SKM-1 treated with dmso at 0.1 percent for 144 hours (cell line): ENCODE measurements around the gene ATP10B.
A peak's percentile ranks its signal among the peaks of the same experiment; 100 is the strongest.

Experiments
- DNase-seq: peaks from one replicate; lab custom pipeline; 2025; ENCODE audit not compliant: unreplicated experiment; lab: John Stamatoyannopoulos, UW

The ATP10B gene

GRCh38 chr5:160641405-160641804, 210.6 kb downstream of the ATP10B start:
- no peak for DNase-seq

- peak; percentile 73 for DNase-seq
Measured at GRCh38 chr5:160640406-160640805, 211.6 kb downstream of the ATP10B start.

- DNase-seq: no peak
Measured at GRCh38 chr5:160638161-160638742, 213.8 kb downstream of the ATP10B start.

DNA sequence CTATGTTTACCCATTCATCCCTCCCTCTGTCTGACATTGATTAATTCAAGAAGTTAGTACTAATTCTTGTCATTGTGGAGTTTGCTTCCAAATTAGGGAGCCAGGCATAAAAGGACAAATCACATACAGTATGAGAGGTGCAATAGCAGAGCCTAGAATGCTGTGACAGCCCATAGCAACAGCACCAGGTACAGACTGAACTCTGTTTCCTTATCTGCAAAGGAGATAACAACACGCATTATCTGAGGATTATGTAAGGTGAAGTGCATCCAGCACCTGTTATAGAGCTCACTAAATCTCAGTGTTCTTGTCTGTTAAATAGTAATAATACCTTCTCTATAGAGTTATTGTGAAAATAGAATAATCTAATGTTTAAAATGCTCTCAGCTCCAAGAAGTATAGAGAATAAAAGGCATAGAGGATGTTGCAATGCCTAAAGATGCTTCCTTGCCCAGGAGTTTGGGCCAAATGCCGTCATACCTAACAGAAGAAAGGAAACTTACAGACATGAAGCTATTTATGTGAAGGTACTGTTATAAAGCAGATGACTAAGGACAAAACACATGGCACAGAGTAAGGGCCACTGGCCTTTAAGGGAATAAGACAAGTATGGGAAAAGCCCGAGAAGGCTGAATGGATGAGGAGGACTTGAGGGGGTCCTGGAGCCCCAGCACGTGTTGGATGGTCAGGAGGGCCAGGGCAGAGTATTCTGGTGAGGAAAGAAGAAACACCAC, 214.5 kb downstream of the ATP10B start:
- no peak for DNase-seq

DNA sequence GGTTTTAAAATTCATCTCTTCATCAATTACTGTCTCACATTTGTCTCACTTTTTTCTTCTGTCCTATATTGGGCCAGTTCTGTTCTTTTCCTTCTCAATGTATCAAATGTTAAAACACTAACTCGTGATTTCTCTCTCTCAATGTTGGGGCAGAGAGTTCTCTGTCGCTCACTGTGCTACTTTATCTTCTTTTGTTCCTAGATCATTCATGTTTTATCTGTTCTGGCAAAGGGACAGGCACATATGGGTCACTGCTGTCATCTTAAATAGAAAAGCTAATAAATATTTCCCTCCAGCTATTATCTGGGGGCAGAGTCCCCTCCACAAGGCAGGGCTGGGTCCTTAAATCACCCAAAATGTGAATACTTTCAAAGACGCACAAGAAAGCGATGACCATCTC, 216.3 kb downstream of the ATP10B start:
- DNase-seq: no peak

GRCh38 chr5:160635046-160635445, 217.0 kb downstream of the ATP10B start:
- DNase-seq: no peak

GRCh38 chr5:160629003-160629402, 223.0 kb downstream of the ATP10B start:
- no peak for DNase-seq

DNA sequence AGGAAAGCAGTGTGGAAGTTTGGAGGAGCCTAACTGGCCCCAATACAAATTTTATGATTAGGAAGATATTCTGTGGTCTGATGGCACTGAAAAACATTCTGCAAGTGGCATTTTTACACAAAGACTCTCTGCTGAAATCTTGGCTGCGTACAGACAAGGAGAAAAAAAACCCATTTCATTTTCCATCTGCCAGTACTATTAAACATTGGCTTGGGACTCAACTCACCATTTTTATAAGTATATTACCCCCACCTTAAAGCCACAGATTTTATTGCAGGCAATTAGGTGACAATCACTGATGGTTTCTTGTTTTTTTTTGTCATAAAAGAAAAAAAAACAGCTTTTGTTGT, 223.4 kb downstream of the ATP10B start:
- DNase-seq: no peak

DNA sequence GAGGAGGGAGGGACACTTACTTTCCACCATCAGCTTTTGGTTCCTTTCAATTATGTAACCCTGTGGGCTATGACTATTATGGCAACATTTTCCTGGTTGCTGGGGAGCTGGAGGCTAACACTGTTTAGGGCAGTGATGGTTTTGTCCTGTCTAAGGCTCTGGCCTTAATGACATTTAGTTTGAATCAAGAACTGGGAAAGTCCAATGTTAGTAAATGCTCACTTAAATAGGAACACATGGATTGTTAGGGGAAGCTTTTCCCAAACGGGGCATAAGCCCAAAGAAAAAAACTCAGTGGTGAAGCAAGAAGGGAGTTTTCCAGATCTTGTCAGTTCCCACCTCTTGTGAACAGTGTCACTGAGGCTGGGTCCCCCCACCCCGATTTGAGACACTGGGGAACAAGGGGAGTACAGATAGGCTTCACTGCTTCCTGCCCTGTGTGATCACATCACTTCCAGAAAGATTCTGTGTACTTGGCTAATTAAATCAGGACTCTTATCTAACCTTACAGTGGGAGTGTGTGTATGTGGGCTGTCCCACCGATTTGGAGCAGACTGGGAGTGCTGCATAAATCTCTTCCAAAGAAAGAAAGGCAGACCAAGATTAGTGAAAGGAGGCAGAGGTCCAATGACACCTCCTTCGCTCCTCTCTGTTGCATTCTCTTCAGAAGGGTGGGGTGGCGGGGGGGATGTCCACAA, 223.9 kb downstream of the ATP10B start:
- peak; percentile 27 for DNase-seq

GRCh38 chr5:160626322-160626721, 225.7 kb downstream of the ATP10B start:
- DNase-seq: no peak

DNA sequence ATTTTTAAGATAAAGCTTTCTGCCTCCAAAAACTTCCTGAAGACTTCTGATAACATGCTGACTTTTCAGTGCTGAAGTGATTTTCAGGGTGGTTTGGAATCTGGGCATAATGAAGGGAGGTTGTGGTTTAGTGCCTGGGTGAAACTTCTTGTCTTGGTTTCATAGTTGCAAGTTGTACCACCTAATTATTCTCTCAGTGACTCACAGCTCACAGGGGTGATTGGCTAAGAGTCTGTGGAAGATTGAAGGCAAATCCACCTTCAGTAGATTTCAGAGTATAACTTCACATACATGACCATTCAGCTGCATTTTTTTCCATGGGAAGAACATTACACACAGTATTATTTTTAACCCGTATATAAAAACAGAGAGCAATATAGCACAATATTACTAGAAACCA, 230.5 kb downstream of the ATP10B start:
- no peak for DNase-seq

- no peak for DNase-seq
Measured at GRCh38 chr5:160620401-160620800, 231.6 kb downstream of the ATP10B start.

DNA sequence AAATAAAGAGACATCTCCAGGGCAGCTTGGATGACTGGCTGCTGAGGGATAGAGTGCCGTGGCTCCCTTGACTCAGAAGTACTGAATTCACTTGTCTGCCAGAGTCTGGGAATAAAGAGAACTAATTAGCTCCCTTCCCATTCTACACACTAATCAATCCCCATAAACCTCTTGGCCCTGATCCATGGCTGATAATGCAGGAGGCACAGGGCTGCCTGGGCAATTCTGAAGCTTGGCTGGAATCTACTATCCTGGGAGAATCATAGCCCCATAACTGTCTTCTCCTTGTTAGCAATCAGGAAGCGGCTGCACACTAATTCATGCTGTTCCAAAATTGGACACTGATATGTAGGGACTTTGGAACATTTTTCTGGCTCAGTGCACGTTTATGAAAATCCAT, 232.6 kb downstream of the ATP10B start:
- DNase-seq: no peak

DNA sequence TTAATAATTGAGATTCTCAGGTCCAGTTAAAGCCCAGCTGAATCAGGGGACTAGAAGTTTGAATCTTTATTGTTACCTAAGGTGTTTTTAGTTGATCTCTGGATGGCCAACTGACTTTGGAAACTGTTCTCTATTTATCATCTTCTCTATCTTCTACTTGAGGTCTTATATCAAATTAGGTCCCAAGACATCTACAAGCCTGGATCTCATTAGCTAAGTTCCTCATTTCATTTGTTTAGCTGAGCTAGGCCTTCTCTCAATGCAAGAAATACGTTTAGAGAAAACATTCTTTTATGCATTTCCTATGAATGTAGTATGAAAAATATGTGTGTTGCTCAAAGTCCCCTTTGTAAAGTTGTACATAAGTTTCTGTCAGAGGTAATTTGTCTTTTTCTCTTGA, 233.7 kb downstream of the ATP10B start:
- no peak for DNase-seq

- DNase-seq: peak; percentile 72
Measured at GRCh38 chr5:160616712-160617497, 235.1 kb downstream of the ATP10B start.

GRCh38 chr5:160614136-160614535, 237.9 kb downstream of the ATP10B start:
- no peak for DNase-seq

DNA sequence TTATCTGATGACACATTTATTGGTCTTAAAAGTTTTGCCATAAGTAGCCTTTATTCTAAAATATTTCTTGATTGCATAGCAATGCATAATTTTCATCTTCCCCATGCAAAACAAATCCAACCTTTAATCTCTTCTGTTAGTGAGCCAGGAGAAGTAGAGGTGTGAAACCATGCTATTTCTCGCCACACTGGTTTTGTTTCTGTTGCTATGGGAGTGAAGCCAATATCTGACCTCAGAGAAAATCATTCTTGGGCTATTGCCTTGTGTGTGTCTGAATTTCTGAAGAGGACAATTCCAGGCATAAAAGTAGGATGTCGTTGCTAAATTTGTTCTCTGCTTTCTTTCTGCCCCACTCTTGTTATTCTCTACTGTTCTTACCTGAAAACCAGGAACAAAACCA, 246.7 kb downstream of the ATP10B start:
- DNase-seq: no peak

GRCh38 chr5:160604484-160604883, 247.5 kb downstream of the ATP10B start:
- DNase-seq: no peak

DNA sequence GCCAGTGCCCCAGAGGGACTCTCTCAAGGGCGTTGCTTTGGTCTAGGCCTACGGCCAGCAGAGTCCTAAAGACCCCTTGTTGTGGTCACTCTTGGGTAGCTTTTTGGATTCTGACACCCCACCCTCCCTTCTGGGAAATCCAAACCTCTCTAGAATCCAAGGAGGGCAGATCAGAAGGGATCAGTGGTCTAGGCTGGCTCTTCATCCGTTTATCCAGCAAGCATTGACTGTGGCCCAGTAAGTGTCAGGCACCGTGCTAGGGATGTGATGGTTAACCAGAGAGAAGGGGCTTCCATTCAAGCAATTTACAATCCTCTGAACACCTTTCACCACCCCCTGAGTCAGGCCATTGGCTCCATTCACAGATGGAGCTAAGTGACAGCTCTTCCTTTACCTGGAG, 249.3 kb downstream of the ATP10B start:
- no peak for DNase-seq

DNA sequence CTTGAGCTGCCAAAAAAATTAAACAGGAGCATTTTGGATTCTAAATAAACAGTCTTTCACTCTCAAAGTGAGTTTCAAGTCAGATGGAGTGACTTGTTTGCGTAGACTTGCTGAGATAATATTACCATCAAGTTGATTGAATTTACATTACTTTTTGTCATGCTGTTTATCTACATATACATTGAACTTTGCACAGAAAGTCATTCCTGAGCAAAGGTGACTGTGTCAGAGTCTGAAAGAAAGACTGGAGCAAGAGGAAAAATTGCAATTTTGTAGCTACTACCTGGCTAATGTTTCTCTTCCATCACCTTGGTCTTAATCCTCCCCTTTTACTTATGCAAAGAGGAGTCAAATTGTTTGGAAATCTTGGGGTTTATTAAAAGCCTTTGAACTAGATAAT, 251.0 kb downstream of the ATP10B start:
- DNase-seq: no peak

GRCh38 chr5:160573318-160573717, 278.7 kb downstream of the ATP10B start:
- DNase-seq: no peak
